ENCODE results near the gene PHF11. TPM values are rescaled to one million over a fixed set of nuclear protein-coding genes. Genes with fewer than 3 reads are reported as not detected.

Gene PHF11
- total RNA-seq (10 to 100 TPM; 20.7 to 21.4 TPM), polyA plus RNA-seq (ENCODE audit: insufficient read depth, low read depth, low replicate concordance) (41.2 TPM)
- long read RNA-seq, donor 1, partial matches to known transcripts: 0 of 4 reads
- long read RNA-seq, donor 1, other reads (novel, unspliced or antisense): 0 of 4 reads
- long read RNA-seq, donor 2, partial matches to known transcripts: 0 of 4 reads
- long read RNA-seq, donor 2, other reads (novel, unspliced or antisense): 0 of 4 reads

- Histone ChIP-seq H3K27me3 (no peaks in the 10 kb centered on the region), H3K9me3 (no peaks in the 10 kb centered on the region), H3K36me3 (ENCODE audit: low read depth, missing control alignments) (no peaks in the 10 kb centered on the region), H3K4me3 (peak within 1 kb of the TSS; percentile 78), H3K27ac (peak within 1 kb of the TSS; percentile 87 to 94), H3K4me1 (no peaks in the 10 kb centered on the region)
- intact Hi-C loops (cut with DNase I; ENCODE audit: low total_unique reads): no loop called here
- WGBS, 2 donors: 0 to 1% methylated on average over 9 to 50 of the region's 71 CpGs
- TF ChIP-seq, protein P1, sequence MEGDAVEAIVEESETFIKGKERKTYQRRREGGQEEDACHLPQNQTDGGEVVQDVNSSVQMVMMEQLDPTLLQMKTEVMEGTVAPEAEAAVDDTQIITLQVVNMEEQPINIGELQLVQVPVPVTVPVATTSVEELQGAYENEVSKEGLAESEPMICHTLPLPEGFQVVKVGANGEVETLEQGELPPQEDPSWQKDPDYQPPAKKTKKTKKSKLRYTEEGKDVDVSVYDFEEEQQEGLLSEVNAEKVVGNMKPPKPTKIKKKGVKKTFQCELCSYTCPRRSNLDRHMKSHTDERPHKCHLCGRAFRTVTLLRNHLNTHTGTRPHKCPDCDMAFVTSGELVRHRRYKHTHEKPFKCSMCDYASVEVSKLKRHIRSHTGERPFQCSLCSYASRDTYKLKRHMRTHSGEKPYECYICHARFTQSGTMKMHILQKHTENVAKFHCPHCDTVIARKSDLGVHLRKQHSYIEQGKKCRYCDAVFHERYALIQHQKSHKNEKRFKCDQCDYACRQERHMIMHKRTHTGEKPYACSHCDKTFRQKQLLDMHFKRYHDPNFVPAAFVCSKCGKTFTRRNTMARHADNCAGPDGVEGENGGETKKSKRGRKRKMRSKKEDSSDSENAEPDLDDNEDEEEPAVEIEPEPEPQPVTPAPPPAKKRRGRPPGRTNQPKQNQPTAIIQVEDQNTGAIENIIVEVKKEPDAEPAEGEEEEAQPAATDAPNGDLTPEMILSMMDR (IDR thresholded peaks at IDR 0.05): no peak
- TF ChIP-seq POLR2A (IDR thresholded peaks at IDR 0.05): no peak
- peak; percentile 77 for DNase-seq
Measured at GRCh38 chr13:49495783-49496762, at the start of gene PHF11. PHF11 (plus strand) TSS chr13:49495953; CDS start chr13:49496002, 49 bp downstream.

- no peak for DNase-seq
- H3K4me1 ChIP-seq: peaks cover 12% of the 10 kb centered on the region
- no peak for TF ChIP-seq POLR2A (IDR thresholded peaks at IDR 0.05)
- TF ChIP-seq, protein P1 (IDR thresholded peaks at IDR 0.05): no peak
- peak overlapping the region in 1 of 2 donors; percentile 91 for H3K4me3 ChIP-seq
- no peaks in the 10 kb centered on the region for H3K27me3 ChIP-seq
- peak overlapping the region; percentile 97 to 98 for H3K27ac ChIP-seq
- no peaks in the 10 kb centered on the region for H3K9me3 ChIP-seq
- no peaks in the 10 kb centered on the region for H3K36me3 ChIP-seq (ENCODE audit: low read depth, missing control alignments)
- intact Hi-C loops (cut with DNase I; ENCODE audit: low total_unique reads): no loop called here
Measured at GRCh38 chr13:49446473-49446872, 49.3 kb upstream of the PHF11 start.

DNA sequence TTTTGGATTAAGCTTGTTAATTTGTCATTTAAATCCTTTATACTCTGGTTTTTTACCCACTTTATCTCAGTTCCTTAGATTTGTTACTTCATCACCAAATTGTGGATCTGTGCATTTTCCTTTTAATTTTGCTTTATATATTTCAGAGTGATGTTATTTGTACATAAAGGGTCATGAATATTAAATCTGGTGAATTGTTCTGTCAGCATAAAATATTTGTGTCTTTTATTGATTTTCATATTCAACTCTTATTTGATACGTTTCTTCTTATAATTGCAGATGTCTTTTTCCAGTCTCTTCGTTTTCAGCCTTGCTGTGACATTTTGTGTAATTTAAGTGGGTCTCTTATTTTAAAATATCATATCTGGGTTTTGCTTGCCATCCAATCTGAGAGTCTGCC, 47.0 kb upstream of the PHF11 start:
- H3K4me3 ChIP-seq: no peak overlapping the region
- H3K4me1 ChIP-seq: peaks cover 12% of the 10 kb centered on the region
- H3K36me3 ChIP-seq (ENCODE audit: low read depth, missing control alignments): no peaks in the 10 kb centered on the region
- peak overlapping the region in 1 of 2 donors; percentile 97 for H3K27ac ChIP-seq
- no peaks in the 10 kb centered on the region for H3K27me3 ChIP-seq
- TF ChIP-seq, protein P1 (IDR thresholded peaks at IDR 0.05): no peak
- no peak for TF ChIP-seq POLR2A (IDR thresholded peaks at IDR 0.05)
- WGBS, 2 donors: 79 to 85% methylated on average over 2 of the region's 2 CpGs
- no peak for DNase-seq
- no peaks in the 10 kb centered on the region for H3K9me3 ChIP-seq
- intact Hi-C loops (cut with DNase I; ENCODE audit: low total_unique reads): no loop called here

GRCh38 chr13:49450105-49450819, 45.5 kb upstream of the PHF11 start:
- no peak overlapping the region for H3K4me3 ChIP-seq
- peaks cover 12% of the 10 kb centered on the region for H3K4me1 ChIP-seq
- no peaks in the 10 kb centered on the region for H3K27me3 ChIP-seq
- no peak overlapping the region for H3K27ac ChIP-seq
- no peaks in the 10 kb centered on the region for H3K36me3 ChIP-seq (ENCODE audit: low read depth, missing control alignments)
- no peaks in the 10 kb centered on the region for H3K9me3 ChIP-seq
- no peak for TF ChIP-seq POLR2A (IDR thresholded peaks at IDR 0.05)
- TF ChIP-seq, protein P1 (IDR thresholded peaks at IDR 0.05): no peak
- DNase-seq: no peak
- WGBS, 2 donors: 87 to 88% methylated on average over 3 of the region's 3 CpGs
- intact Hi-C loops (cut with DNase I; ENCODE audit: low total_unique reads): no loop called here

Measured in testis (tissue), 5 donors.